ENCODE measurements around the gene BBS4. TPM values are rescaled to one million over a fixed set of nuclear protein-coding genes. Genes with fewer than 3 reads are reported as not detected.

The BBS4 gene
- polyA plus RNA-seq, 3 donors = 33.6 to 52.6 (median 47.4) TPM

DNA sequence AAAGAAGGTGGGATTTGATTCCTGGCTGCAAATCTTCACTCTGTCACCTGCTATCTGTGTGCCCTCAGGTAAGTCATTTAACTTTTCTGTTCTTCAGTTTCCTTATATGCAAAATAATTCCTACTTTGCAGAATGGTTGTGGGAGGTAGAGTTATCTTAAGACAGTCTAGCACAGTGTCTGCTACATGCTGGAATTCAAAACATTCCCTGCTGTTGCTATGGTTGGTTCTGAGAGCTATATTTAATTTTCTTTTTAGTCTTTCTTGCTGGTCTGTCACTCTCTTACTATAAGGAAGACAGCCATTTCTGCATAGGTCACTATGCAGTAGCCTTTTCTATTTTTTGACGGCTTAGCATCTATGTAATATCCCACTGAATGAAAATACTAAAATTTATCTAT lies 101.5 kb downstream of the BBS4 start:
- DNase-seq = no peak

Other genes with a start within 250 kb of the BBS4 start
- gene ARIH1, start 211.9 kb upstream of the BBS4 start, polyA plus RNA-seq (ENCODE audit: insufficient read length in 3 of 3) = 100 to 1,000 TPM; 169 to 199 (median 186) TPM
- under 1 TPM in 1 of 3 donors, not detected in 2; 0.17 TPM for gene GOLGA6B, start 31.5 kb upstream of the BBS4 start, polyA plus RNA-seq (ENCODE audit: insufficient read length in 3 of 3)
- gene HIGD2B, start within 50 bp of the BBS4 start, polyA plus RNA-seq (ENCODE audit: insufficient read length in 3 of 3) = not detected
- 10 to 100 TPM; 47.5 to 68.5 (median 63.9) TPM for gene ADPGK, start 97.6 kb downstream of the BBS4 start, polyA plus RNA-seq (ENCODE audit: insufficient read length in 3 of 3)

Measured in renal pelvis (tissue), 4 donors.